Mesenteric fat pad (tissue), 1 donor: Measurements from ENCODE around the gene ANKS1A. TPM values are rescaled to one million over a fixed set of nuclear protein-coding genes. Genes with fewer than 3 reads are reported as not detected.
"Not testable (repeated sequence)": the region's sequence is repeated elsewhere in the genome, so short reads cannot be mapped to it uniquely, and the experiment has no call there.

ENCODE experiments used
- DNase-seq: peaks from one replicate; pipeline ENCODE4 v3.0.0-alpha.2; 2020; ENCODE audit warnings: low spot score
- long read RNA-seq: library from polyadenylated mRNA; unstranded; transcript quantifications from one replicate; pipeline ENCODE4 v2.0.0, GENCODE V29; 2020
- total RNA-seq: library from RNA; stranded (reverse); fragmentation: NEBNext Ultra II Directional; extraction: Animal tissue kit (Norgen Biotek cat#: 25700); gene quantifications from one replicate; pipeline ENCODE4 v1.2.1, GENCODE V29; 2021
- donor health status: DM: yes; HTN: yes; CAD: no.

Gene ANKS1A, protein sequence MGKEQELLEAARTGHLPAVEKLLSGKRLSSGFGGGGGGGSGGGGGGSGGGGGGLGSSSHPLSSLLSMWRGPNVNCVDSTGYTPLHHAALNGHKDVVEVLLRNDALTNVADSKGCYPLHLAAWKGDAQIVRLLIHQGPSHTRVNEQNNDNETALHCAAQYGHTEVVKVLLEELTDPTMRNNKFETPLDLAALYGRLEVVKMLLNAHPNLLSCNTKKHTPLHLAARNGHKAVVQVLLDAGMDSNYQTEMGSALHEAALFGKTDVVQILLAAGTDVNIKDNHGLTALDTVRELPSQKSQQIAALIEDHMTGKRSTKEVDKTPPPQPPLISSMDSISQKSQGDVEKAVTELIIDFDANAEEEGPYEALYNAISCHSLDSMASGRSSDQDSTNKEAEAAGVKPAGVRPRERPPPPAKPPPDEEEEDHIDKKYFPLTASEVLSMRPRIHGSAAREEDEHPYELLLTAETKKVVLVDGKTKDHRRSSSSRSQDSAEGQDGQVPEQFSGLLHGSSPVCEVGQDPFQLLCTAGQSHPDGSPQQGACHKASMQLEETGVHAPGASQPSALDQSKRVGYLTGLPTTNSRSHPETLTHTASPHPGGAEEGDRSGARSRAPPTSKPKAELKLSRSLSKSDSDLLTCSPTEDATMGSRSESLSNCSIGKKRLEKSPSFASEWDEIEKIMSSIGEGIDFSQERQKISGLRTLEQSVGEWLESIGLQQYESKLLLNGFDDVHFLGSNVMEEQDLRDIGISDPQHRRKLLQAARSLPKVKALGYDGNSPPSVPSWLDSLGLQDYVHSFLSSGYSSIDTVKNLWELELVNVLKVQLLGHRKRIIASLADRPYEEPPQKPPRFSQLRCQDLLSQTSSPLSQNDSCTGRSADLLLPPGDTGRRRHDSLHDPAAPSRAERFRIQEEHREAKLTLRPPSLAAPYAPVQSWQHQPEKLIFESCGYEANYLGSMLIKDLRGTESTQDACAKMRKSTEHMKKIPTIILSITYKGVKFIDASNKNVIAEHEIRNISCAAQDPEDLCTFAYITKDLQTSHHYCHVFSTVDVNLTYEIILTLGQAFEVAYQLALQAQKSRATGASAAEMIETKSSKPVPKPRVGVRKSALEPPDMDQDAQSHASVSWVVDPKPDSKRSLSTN
- total RNA-seq = 21.9 TPM
- long read RNA-seq, partial matches to known transcripts = 24 of 41 reads
- long read RNA-seq, other reads (novel, unspliced or antisense) = 17 of 41 reads

DNA sequence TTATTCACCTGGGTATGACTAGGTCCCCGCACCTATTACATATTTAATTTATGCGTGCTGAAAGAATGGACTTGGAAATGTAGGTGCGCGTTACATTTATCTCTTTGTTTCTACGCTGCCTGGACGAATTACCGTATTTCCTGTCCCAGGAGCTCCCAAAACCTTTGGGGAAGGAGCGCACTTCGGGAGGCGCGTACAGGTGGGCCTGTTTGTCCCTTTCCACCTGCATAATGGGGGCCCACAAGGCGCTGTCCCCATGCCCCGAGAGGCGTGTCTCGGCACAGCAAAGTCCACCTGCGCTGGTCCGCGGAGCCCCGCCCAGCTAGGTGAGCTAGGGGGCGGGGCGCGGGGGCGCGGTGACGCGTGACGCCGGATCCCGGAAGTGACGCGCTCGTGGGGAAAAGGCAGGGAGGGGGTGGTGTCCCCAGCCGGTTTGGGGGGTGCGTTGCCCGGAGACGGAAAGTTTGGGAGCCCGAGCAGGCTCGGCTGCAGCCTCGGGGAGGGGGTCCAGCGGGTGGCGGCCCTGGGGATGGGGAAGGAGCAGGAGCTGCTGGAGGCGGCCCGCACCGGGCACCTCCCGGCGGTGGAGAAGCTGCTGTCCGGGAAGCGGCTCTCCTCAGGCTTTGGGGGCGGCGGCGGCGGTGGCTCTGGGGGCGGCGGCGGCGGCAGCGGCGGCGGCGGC lies at the start of gene ANKS1A:
Gene ANKS1A (plus strand): TSS at position 382 of the 682 bp plus-strand sequence. CDS start 148 bp downstream, at position 530.
- peak; percentile 96 for DNase-seq

DNA sequence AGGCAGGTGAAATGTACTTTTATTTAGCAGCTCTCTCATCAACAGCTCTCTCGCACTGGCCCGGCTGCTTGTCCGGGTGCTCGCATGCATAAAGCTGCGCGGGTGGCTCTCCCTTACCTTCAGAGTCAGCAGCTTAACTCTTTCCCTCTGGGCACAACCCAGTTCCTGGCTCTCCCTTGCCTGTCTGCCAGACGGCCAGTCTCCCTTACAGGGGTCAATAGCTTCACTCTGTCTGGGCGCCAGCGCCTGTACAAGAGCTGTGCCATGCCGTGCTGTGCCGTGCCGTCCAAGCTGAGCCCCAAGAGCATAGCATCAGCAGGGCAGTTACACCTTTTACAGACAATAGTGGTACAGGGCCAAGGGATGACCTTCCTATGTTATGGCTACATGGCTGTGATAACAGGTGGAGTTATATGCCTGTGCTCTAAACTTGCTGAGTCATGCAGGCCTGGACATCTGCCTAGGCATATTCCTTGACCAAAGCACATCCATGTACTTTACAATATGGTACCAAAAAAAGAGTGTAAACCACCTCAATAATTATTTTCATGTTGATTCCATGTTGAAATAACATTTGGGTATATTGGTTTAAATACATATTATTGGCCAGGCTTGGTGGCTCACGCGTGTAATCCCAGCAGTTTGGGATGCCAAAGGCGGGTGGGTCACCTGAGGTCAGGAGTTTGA lies 49.2 kb upstream of the ANKS1A start:
- no peak for DNase-seq

DNA sequence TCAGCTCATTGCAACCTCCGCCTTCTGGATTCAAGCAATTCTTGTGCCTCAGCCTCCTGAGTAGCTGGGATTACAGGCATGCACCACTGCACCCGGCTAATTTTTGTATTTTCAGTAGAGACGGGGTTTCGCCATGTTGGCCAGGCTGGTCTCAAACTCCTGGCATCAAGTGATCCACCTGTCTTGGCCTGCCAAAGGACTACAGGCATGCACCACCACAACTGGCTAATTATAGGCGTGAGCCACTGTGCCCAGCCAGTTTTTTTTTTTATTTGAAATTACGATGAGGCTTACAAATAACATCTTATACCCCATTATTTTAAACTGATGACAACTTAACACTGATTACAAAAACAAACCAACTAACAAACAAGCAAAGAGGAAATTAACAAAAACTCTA lies 40.0 kb upstream of the ANKS1A start:
- not testable (repeated sequence) for DNase-seq

DNA sequence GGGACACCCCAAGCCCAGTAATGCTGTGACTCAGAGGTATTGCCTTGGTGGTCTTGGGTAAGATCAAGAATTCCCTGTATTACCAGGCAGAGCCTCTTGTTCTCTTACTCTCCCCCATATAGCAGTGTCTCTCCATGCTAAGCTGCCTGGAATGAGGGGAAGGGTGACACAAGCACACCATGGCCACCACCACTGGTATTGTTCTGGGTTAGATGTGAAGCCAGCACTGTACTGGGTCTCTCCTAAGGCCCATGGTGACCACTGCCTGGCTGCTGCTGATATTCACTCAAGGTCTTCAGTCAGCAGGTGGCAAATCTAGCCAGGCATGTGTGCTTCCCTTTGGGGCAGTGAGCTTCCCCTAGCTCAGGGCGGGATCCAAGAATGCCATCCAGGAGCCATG lies 37.7 kb upstream of the ANKS1A start:
- DNase-seq = no peak

DNA sequence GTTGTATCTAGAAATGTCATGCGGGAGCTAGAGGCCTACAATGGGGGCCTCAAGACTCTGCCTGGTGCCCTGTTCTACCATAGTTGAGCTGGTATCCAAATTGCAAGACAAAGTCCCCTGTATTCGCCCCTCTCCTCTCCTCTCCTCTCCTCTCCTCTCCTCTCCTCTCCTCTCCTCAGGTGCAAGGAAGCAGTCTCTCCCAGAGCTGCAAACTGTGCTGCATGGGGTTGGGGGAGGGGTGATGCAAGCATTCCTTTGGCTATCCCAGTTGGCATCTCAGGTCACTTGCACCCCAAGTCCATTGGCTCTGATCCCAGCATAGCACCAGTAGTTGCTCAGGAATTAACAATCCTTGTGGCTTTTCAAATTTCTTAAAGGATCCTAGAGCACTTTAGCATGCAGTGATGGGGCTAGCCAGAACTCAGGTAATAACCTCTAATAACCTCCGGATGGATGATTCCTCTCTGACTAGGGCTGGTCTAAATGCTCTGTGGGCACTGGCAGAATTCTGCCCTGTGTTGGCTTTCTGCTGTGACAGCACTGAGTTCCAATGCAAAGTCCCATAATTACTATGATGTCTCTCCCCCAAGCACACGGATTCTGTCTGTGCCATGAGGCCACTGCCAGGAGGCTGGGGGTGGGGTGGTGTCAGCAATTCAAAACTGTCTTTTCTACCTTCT lies 36.5 kb upstream of the ANKS1A start:
- no peak for DNase-seq

DNA sequence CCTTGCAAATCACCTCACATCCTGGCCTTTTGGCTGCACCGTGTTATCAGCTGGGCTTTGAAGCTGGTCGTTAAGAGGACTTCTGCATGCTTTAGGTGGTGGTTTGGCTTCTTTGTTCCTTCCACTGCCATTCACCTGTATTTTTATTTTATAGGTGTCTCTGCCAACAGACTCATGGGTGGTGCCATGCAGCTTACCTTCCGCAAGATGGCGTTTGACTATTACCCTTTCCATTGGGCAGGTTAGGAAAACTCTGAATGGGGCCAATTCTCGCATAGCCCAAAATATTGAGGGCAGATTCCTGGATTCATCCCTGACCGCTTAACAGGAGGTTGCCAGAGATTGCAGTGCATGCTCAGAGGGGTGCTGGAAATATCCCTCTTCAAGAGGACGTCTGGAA lies 33.6 kb upstream of the ANKS1A start:
- no peak for DNase-seq

DNA sequence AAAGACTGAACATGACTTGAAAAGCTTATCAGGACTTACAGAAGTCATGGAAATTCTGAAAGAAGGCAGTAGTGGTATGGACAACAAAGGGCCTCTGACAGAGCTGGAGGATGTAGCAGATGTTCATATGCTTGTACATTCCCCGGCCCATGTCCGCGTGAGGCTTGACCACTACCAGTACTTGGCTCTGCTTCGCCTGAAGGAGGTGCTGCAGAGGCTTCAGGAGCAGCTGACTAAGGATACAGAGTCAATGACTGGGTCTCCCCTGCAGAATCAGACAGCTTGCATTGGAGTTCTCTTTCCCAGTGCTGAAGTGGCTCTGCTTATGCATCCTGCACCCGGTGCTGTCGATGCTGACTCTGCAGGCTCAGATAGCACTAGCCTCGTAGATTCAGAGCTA lies 30.4 kb upstream of the ANKS1A start:
- DNase-seq = no peak

DNA sequence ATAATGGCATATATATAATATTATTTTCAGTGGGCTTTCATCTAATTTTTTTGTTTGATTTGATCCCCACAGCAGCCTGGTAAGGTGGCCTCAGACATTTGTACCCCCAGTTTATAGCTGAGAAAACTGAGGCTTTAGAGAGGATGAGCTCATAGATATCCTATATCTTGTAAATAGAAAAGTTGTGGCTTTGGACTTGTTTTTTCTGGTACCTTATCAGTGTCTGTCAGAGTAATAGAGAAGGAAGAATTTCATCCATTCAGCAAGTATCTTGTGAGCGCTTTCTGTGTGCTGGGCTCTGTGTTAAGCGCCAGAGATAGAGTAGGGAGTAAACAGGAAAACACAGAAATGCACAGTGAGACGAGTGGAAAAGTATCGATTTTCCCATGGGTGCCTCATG lies 29.1 kb upstream of the ANKS1A start:
- DNase-seq = no peak

DNA sequence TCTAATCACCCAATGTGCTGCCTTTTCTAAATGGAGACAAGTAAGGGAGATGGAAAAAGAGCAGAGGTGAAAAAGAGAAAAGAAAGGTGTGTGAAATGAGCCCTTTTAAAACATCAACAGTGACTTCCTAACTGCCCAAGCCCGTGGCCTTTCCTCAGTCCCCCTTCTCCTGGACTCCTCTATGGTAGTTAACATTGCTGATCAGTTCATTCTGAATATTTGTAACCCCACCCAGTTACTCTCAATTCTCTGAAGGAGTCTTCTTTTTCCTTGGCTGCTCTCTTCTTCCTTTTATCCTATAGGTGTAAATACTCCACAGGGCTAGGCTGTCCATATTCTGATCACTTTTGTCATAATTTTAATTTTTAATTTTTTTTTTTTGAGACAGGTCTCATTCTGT lies 28.3 kb upstream of the ANKS1A start:
- DNase-seq = no peak

DNA sequence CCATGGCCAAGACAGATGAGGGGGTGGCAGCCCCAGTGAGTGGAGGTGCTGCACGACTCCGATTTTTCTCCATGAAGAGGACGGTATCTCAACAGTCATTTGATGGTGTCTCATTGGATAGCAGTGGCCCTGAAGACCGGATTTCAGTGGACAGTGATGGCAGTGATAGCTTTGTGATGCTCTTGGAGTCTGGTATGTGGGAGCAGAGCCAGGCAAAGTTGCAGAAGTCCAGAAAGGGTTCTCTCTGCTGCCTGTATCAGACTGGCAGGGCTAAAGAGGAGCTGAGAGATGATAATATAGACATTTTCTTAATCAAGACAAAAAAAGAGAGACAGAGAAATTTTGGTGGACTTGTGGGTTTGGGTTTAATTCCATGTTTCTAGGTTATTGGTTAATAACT lies 25.0 kb upstream of the ANKS1A start:
- no peak for DNase-seq

DNA sequence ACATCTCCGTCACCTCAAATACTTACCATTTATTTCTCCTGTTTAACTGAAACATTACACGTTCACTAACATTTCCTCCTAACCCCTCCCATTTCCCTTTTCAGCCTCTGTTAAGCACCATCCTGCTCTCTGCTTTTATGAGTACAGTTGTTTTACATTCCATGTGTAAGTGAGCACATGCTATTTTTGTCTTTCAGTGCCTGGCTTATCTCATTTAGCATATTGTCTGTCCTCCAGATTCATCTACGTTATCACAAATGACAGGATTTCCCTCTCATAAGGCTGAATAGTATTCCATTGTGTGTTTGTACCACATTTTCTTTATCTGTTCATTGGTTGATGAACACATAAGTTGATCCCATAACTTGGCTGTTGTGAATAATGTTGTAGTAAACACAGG lies 23.9 kb upstream of the ANKS1A start:
- DNase-seq = no peak

DNA sequence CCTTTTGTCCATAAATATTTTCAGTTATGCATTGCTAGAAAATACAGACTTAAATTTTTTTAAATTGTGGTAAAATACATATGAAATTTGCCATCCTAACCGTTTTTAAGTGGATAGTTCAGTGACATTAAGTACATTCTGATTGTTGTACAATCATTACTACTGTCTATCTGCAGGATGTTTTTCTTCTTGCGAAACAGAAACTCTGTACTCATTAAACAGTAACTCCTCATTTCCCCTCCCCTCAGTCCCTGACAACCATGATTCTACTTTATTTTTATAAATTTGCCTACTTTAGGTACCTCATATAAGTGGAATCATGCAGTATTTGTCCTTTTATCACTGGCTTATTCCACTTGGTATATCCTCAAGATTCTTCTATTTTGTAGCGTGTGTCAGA lies 22.5 kb upstream of the ANKS1A start:
- DNase-seq = no peak

DNA sequence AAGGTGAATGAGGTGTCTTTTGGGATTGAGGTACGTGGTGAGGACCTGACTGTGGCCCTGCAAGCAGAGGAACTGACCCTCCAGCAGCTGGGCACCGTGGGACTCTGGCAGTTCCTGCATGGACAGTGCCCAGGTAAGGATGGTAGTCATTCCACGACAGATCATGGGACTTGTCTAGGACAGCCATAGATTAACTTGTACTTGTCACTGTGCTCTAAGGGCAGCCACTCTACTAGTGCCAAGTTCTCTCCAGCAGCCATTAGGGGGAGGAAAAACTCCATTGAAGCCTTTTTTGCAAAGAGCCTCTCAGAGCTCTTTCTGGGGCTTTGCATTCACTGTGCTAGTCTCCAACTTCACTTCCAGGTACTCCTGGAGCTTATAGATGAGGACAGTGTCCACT lies 21.6 kb upstream of the ANKS1A start:
- no peak for DNase-seq

DNA sequence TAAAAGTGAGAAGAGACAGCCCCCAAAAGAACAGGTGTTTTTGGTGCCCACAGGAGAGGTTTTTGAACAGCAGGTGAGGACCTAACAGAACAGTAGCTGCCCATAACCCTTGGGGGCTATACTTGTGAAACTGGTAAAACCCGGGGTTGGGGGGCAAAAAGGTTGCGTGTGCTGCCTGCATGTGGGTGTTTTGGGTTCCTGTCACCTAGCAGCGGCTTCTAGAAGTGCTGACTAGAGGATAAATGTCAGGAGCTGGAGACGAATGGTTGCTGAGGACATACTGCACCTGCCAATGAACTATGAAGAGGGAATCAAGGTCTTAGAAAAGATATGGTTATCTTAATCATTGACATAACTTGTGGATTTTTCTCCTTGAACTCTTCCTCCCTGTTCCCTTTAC lies 17.2 kb upstream of the ANKS1A start:
- DNase-seq = no peak

DNA sequence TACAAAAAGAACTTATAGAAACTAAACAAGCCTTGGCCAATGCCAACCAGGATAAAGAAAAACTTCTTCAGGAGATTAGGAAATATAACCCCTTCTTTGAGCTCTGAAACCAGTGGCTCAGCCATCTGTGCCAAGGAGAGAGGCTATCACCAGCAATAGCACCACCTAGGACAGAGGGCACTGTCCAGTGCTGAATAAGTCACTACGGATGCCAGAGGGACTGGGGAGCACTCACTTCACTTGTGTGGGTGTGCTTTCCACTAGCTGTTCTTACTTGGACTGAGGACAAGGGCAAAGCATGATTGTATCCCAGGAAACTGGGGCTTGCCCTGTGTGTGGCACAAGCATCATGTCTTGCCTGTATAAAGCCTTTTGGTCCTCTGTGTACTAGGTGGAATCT lies 16.7 kb upstream of the ANKS1A start:
- DNase-seq = no peak

DNA sequence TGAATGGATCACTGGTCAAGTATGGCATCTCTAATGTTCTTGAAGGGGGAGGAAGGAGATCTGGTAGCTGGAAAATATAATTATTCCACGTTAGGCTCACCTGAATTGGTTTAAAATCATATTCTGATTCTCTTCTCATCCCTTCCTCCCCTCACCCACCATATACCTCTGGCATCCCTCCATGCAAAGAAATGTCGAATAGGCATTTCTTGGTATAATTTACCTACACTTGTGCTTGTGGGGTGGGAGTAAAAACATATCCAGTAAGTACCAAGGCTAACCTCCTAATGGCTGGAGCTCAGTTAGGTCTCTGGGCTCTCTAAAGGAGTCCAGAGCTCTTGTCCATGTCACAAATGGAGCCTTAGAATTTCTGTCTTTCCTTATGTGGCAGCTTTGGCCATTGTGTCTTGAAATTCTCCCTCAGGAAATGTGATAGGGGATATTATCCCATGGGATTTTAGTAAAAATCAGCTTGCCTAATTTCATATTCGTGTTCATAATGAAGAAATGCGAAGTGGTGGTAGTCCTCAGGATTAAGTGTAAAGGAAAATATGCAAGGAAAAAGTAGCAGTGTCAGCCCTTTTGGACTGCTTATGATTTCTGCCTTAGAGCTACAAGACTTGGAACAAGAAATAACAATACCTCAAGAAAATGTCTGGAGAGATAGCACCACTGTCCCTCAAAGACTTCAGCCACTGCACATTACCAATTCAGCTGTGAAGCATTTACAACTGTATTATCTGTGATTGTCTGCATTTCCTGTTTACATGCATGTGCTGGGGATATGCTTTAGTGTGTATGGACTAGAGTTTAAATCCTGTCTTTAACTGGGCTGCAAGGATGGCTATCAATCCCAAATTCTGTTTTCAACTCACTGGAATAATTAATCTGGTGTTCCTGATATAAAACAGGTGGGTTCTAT lies 13.5 kb upstream of the ANKS1A start:
- no peak for DNase-seq

DNA sequence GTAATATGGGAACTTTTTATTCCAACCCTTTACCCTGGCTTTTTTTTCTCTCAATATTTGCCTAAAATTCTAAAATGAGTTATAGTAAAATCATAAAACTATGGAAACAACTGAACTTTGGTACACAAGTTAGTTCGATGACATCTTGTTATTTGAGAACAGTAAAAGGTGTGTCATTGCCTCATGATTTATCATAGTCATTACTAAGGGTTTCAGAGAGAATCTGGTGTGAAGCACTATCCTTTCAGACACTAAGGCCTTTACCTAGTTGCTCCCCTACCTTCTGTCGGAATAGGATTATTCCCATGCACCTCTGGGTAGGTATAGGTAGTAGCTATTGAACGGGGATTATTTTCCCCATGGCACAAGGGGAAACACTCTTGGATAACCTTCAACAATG lies 12.6 kb upstream of the ANKS1A start:
- no peak for DNase-seq

DNA sequence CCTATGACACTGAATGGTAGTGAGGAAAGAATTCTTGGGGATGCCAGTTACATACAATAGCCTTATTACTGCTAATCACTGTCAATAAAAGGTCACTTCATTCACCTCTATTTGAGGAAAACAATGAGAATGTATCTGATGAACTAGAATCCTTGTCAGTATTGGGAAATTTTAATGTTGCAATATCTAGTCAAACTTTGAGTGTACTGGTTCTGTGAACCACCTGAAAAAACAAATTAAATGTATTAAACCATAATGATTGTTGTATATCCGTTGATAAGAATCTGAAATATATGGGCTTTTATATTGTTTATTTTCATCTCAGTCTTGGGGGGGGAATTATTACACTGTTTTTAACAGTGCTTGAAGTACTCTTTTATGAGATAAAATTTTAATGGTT lies 11.8 kb upstream of the ANKS1A start:
- no peak for DNase-seq
